ENCODE data around the gene PTRH1. TPM values are rescaled to one million over a fixed set of nuclear protein-coding genes. Genes with fewer than 3 reads are reported as not detected.

Gene PTRH1
- total RNA-seq, 1 donor from 2014 or later = 6.9 TPM

- DNase-seq (ENCODE audit: low spot score in 2 of 2) (no peak), FAIRE-seq (no peak)
These were observed 6.7 kb upstream of the PTRH1 start for GRCh38 chr9:127722055-127722745.

- DNase-seq (ENCODE audit: low spot score in 2 of 2) (no peak), FAIRE-seq (no peak)
These were observed 5.9 kb upstream of the PTRH1 start for GRCh38 chr9:127721391-127721821.

GRCh38 chr9:127720865-127721227 lies 5.4 kb upstream of the PTRH1 start:
- DNase-seq (ENCODE audit: low spot score in 2 of 2) (no peak), FAIRE-seq (no peak)

- FAIRE-seq (no peak), DNase-seq (ENCODE audit: low spot score in 2 of 2) (no peak)
These were observed 4.8 kb upstream of the PTRH1 start for GRCh38 chr9:127720031-127720864.

- DNase-seq (ENCODE audit: low spot score in 2 of 2) = no peak
- no peak for FAIRE-seq
These were observed 2.3 kb upstream of the PTRH1 start for GRCh38 chr9:127717766-127718165.

- no peak for FAIRE-seq
- no peak for DNase-seq (ENCODE audit: low spot score in 2 of 2)
These were observed 949 bp upstream of the PTRH1 start for GRCh38 chr9:127716412-127716811.

- DNase-seq (ENCODE audit: low spot score in 2 of 2) = peak in 1 of 2 donors; percentile 49
- no peak for FAIRE-seq
These were observed 453 bp downstream of the PTRH1 start for GRCh38 chr9:127714951-127715469.

- no peak for DNase-seq (ENCODE audit: low spot score in 2 of 2)
- no peak for FAIRE-seq
These were observed 1.3 kb downstream of the PTRH1 start for GRCh38 chr9:127714020-127714750.

GRCh38 chr9:127712867-127713266 lies 2.6 kb downstream of the PTRH1 start:
- FAIRE-seq (no peak), DNase-seq (ENCODE audit: low spot score in 2 of 2) (no peak)

- DNase-seq (ENCODE audit: low spot score in 2 of 2) (no peak), FAIRE-seq (no peak)
These were observed 3.1 kb downstream of the PTRH1 start for GRCh38 chr9:127712371-127712770.

- DNase-seq (ENCODE audit: low spot score in 2 of 2) = no peak
- no peak for FAIRE-seq
These were observed 3.6 kb downstream of the PTRH1 start for GRCh38 chr9:127711831-127712274.

- no peak for FAIRE-seq
- DNase-seq (ENCODE audit: low spot score in 2 of 2) = no peak
These were observed 4.2 kb downstream of the PTRH1 start for GRCh38 chr9:127711226-127711701.

- DNase-seq (ENCODE audit: low spot score in 2 of 2) (no peak), FAIRE-seq (no peak)
These were observed 5.2 kb downstream of the PTRH1 start for GRCh38 chr9:127710204-127710783.

GRCh38 chr9:127708952-127709587 lies 6.4 kb downstream of the PTRH1 start:
- FAIRE-seq (no peak), DNase-seq (ENCODE audit: low spot score in 2 of 2) (no peak)

GRCh38 chr9:127707766-127708165 lies 7.7 kb downstream of the PTRH1 start:
- FAIRE-seq (no peak), DNase-seq (ENCODE audit: low spot score in 2 of 2) (no peak)

- FAIRE-seq (no peak), DNase-seq (ENCODE audit: low spot score in 2 of 2) (no peak)
These were observed 8.6 kb downstream of the PTRH1 start, which contains the start of gene CFAP157 for GRCh38 chr9:127706836-127707241. CFAP157 (plus strand) TSS chr9:127706988; CDS start chr9:127707032, 44 bp downstream.

GRCh38 chr9:127705577-127706379 lies 9.7 kb downstream of the PTRH1 start:
- DNase-seq (ENCODE audit: low spot score in 2 of 2) (no peak), FAIRE-seq (no peak)

- DNase-seq (ENCODE audit: low spot score in 2 of 2) (no peak), FAIRE-seq (no peak)
These were observed 12.0 kb downstream of the PTRH1 start for GRCh38 chr9:127703289-127703946.

All from frontal cortex (tissue), 4 donors.